ENCODE results near the gene SCUBE1. TPM values are rescaled to one million over a fixed set of nuclear protein-coding genes. Genes with fewer than 3 reads are reported as not detected.

The SCUBE1 gene
- total RNA-seq, 1 experiment from 2014 or later = 3.9 TPM

- ChIA-PET CTCF (no interaction called here), RAD21 (ENCODE audit: low non-redundant PET in 1 of 2, low total read pairs in 2 of 2, uncharacterized antibody in 2 of 2, unreplicated experiment in 2 of 2) (no interaction called here), POLR2A (no interaction called here)
- BruUV-seq (replicated peaks) = no TSS peak
- Histone ChIP-seq H4K20me1 (ENCODE audit: insufficient read depth) (no peaks in the 10 kb centered on the region), H3K4me1 (ENCODE audit: control insufficient read depth in 1 of 2, insufficient read depth in 2 of 2, low read length in 2 of 2) (no peaks in the 10 kb centered on the region), H3K9ac (ENCODE audit: low read length) (no peak overlapping the region), H3K4me3 (replicated peaks in 1 of 2; ENCODE audit: low read depth in 1 of 2, low read length in 2 of 2) (no peak overlapping the region), H3K9me3 (ENCODE audit: control insufficient read depth in 1 of 2, insufficient read depth in 1 of 2, low read depth in 1 of 2, low read length in 2 of 2) (no peaks in the 10 kb centered on the region), H3K36me3 (ENCODE audit: control insufficient read depth in 1 of 2, insufficient read depth in 2 of 2, low read length in 2 of 2) (no peaks in the 10 kb centered on the region), H2AFZ (ENCODE audit: low read depth, low read length, poor library complexity, severe bottlenecking) (no peak overlapping the region), H3K27ac (ENCODE audit: low read depth, low read length) (no peak overlapping the region), H3K9me2 (ENCODE audit: insufficient read depth) (no peaks in the 10 kb centered on the region), H3K79me2 (ENCODE audit: insufficient read depth, low read length) (no peaks in the 10 kb centered on the region), H3K4me2 (ENCODE audit: low read length) (no peak overlapping the region), H3K27me3 (ENCODE audit: insufficient read depth, low read length) (no peaks in the 10 kb centered on the region)
- intact Hi-C loops (cut with micrococcal nuclease) = no loop called here
- ATAC-seq = no peak
- TF ChIP-seq CTCF (IDR thresholded peaks at IDR 0.05 in 2 of 3, conservative IDR thresholded peaks at IDR 0.05 in 1 of 3; ENCODE audit: borderline replicate concordance in 1 of 3, insufficient read depth in 1 of 3, low read depth in 2 of 3, low read length in 2 of 3) (no peak), SRF (IDR thresholded peaks at IDR 0.05; ENCODE audit: low read depth) (no peak), YY1 (IDR thresholded peaks at IDR 0.05; ENCODE audit: extremely low read depth, insufficient replicate concordance, low read depth, low read length) (no peak), JUND (IDR thresholded peaks at IDR 0.05) (no peak), CEBPB (IDR thresholded peaks at IDR 0.05; ENCODE audit: low read depth) (no peak), TCF7L2 (IDR thresholded peaks at IDR 0.05; ENCODE audit: borderline replicate concordance, extremely low read depth, insufficient read depth, insufficient read length) (no peak), EZH2 (IDR thresholded peaks at IDR 0.05) (no peak), RAD21 (IDR thresholded peaks at IDR 0.05; ENCODE audit: low read depth) (no peak), EGR1 (IDR thresholded peaks at IDR 0.05; ENCODE audit: low read depth) (no peak), ZFX (IDR thresholded peaks at IDR 0.05) (no peak), ZNF274 (IDR thresholded peaks at IDR 0.05; ENCODE audit: low read depth, low read length) (no peak), ZBTB33 (IDR thresholded peaks at IDR 0.05; ENCODE audit: extremely low read depth, insufficient replicate concordance, low read length) (no peak), ELF1 (IDR thresholded peaks at IDR 0.05; ENCODE audit: borderline replicate concordance, low read depth) (no peak), FOSL1 (IDR thresholded peaks at IDR 0.05; ENCODE audit: low read depth) (no peak), CBX3 (IDR thresholded peaks at IDR 0.05; ENCODE audit: low read depth) (no peak), POLR2AphosphoS5 (IDR thresholded peaks at IDR 0.05; ENCODE audit: low read depth, low read length) (no peak)
- TF ChIP-seq, protein P1, sequence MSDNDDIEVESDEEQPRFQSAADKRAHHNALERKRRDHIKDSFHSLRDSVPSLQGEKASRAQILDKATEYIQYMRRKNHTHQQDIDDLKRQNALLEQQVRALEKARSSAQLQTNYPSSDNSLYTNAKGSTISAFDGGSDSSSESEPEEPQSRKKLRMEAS (IDR thresholded peaks at IDR 0.05) = no peak
- TF ChIP-seq, protein P2, sequence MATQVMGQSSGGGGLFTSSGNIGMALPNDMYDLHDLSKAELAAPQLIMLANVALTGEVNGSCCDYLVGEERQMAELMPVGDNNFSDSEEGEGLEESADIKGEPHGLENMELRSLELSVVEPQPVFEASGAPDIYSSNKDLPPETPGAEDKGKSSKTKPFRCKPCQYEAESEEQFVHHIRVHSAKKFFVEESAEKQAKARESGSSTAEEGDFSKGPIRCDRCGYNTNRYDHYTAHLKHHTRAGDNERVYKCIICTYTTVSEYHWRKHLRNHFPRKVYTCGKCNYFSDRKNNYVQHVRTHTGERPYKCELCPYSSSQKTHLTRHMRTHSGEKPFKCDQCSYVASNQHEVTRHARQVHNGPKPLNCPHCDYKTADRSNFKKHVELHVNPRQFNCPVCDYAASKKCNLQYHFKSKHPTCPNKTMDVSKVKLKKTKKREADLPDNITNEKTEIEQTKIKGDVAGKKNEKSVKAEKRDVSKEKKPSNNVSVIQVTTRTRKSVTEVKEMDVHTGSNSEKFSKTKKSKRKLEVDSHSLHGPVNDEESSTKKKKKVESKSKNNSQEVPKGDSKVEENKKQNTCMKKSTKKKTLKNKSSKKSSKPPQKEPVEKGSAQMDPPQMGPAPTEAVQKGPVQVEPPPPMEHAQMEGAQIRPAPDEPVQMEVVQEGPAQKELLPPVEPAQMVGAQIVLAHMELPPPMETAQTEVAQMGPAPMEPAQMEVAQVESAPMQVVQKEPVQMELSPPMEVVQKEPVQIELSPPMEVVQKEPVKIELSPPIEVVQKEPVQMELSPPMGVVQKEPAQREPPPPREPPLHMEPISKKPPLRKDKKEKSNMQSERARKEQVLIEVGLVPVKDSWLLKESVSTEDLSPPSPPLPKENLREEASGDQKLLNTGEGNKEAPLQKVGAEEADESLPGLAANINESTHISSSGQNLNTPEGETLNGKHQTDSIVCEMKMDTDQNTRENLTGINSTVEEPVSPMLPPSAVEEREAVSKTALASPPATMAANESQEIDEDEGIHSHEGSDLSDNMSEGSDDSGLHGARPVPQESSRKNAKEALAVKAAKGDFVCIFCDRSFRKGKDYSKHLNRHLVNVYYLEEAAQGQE (IDR thresholded peaks at IDR 0.05; ENCODE audit: low read depth) = no peak
- DNase-seq (ENCODE audit: low read depth, low spot score) = no peak
These were observed 34.9 kb downstream of the SCUBE1 start for GRCh38 chr22:43308060-43308830.

Data from HCT116 (cell line).